AML-193 (cell line): ENCODE measurements around the gene TULP1.
"Not testable (repeated sequence)": the region's sequence is repeated elsewhere in the genome, so short reads cannot be mapped to it uniquely, and the experiment has no call there.

Source experiments
- DNase-seq, 2 experiments: peaks; one replicate each; lab custom pipeline; 2025; lab: John Stamatoyannopoulos, UW

TULP1 gene

GRCh38 chr6:35512740-35513139 lies at the start of gene TULP1:
Gene TULP1, minus strand, starts transcription at chr6:35512896. Its CDS starts 38 bp downstream, at chr6:35512858.
- no peak for DNase-seq

GRCh38 chr6:35562060-35562459 lies 49.4 kb upstream of the TULP1 start:
- no peak for DNase-seq

GRCh38 chr6:35561113-35561512 lies 48.4 kb upstream of the TULP1 start:
- DNase-seq, result no peak

DNA sequence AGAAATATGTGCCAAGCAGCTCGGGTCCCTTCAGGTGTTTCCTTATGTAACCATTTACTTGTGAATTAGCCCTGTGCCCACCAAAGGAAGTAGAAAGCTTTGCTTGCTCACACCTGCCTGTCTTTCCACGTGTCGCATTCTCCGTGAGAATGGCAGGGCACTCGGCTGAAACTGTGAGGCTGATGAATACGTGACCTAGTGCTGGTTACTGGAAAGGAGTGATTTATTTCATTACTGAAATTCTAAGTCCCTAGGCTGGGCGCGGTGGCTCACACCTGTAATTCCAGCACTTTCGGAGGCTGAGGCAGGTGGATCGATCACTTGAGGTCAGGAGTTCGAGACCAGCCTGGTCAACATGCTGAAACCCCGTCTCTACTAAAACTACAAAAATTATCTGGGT lies 45.9 kb upstream of the TULP1 start:
- DNase-seq, result no peak

DNA sequence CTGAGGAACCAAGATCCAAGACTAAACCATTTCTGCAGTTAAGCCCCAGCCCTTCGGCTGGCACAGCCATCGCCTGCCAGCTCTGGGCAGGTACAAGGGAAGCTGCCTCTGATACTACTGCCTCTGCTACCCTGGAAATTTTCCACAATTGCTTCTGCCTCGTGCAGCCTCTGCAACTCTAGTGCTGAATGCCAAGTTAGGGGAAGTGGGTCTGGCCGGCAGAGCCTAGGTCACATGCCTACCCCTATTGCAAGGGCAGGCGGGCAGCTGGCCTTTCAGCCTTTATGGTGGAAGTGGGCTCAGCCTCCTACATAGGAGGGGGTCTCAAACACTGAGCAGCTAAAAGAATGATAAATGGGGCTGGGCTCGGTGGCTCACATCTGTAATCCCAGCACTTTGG lies 44.5 kb upstream of the TULP1 start:
- no peak for DNase-seq

DNA sequence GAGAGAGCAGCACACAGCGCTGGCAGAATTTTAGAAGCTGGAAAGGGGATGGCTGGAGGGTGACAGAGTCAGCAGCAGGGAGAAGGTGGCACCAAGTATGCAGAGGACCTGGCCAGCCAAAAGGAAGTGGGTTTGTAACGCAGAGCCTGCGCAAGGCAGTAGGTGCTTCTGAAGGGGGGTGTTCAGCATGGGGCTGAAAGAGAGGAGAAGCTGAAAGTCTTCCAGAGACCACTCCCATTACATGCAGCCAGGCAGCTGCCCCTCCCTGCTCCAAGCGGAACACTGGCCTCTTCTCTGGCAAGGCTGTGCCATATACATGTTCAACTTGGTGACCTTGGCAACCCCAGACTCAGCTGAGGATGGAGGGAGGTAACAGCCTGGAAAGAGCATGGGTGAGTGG lies 42.1 kb upstream of the TULP1 start:
- no peak for DNase-seq

DNA sequence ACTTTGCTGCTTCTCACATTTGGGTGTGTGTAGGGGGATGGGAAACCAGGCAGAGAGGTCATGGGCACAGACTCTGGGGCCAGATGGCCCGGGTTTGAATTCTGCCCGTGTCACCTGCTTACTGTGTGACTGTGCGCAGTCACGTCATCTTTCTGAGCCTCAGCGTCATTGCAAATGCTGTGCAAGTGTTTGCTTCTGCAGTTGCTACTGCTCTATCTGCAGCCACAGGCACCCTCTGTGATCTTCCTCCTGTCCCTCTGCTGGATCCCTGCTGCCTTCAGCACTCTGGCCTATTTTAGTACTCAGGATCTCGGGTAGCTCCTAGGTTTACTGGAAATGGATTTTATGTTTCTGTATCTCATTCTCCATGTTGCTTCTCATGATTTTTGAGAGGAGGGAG lies 40.6 kb upstream of the TULP1 start:
- no peak for DNase-seq

- peak; percentile 68 to 77 for DNase-seq
Measured at GRCh38 chr6:35552285-35552917, 39.7 kb upstream of the TULP1 start.

DNA sequence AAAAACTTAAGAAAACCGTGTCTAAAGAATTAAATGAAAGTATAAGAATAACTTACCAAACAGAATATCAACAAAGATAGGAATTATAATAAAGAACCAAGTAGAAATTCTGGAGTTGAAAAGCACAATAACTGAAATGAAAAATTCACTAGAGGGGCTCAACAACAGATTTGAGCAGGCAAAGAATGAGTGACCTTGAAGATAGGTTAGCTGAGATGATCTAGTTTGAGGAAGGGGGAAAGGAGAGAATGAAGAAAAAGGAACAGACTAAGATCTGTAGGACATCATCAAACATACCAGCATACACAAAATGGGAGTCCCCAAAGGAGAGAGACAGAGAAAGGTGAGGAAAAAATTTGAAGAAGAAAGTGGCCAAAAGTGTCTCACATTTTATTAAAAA lies 37.7 kb upstream of the TULP1 start:
- no peak for DNase-seq

- DNase-seq, result no peak
Measured at GRCh38 chr6:35547676-35548075, 35.0 kb upstream of the TULP1 start.

GRCh38 chr6:35544769-35545361 lies 32.2 kb upstream of the TULP1 start:
- no peak for DNase-seq

DNA sequence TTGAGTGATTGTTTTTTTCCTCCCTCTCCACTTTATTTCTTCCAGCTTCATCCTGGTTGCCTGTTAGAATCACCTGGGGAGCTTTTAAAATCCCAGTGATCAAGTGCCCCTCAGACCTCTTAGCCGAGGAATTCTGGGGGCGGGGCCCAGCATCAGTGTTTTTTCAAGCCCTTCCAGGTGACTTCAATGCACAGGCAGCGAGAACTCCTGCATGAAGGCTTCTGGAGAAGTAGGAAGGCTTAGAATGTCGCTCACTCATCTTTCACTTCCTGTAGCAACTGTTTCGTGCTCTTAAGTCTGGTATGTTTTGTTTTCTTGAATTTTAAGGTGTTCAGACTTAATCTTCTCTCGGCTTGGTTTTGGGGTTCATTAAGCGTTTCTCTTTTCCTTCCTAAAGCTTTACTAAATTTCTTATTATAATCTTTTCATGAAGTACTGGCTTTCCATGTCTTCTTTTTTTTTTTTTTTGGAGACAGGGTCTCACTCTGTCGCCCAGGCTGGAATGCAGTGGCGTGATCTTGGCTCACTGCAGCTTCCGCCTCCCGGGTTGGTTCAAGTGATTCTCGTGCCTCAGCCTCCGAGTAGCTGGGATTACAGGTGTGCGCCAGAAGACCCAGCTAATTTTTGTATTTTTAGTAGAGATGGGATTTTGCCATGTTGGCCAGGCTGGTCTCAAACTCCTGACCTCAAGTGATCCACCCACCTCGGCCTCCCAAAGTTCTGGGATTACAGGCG lies 30.9 kb upstream of the TULP1 start:
- no peak for DNase-seq

- no peak for DNase-seq
Measured at GRCh38 chr6:35541836-35542235, 29.1 kb upstream of the TULP1 start.

GRCh38 chr6:35539223-35539622 lies 26.5 kb upstream of the TULP1 start:
- DNase-seq, result no peak

DNA sequence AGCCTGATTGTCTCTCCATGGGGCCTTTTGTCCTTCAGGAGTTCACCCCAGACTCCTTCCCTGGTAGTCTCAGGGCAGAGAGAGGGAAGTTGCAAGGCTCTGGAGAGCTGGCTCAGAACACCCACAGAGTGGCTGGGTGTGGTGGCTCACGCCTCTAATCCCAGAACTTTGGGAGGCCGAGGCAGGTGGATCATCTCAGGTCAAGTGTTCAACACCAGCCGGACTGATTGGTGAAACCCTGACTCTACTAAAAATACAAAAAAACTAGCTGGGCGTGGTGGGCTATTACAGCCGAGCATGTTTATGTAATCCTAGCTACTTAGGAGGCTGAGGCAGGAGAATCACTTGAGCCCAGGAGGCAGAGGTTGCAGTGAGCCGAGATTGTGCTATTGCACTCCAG lies 23.2 kb upstream of the TULP1 start:
- not testable (repeated sequence) for DNase-seq

GRCh38 chr6:35534407-35535170 lies 21.9 kb upstream of the TULP1 start:
- DNase-seq, result no peak

DNA sequence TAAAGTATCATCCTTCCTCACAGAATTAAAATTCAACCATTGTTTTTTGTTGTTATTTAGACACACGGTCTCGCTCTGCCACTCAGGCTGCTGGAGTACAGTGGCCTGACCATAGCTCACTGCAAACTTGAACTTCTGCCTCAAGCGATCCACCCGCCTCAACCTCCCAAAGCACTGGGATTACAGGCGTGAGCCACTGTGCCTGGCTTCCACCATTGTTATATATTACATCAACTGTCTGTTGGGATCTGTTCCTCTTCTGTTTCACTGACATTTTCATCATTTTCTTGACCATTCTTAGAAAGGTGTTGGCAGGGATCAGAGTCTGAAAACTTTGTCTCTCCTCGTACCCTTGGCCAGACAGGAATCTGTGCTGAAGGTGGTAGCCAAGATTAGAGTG lies 21.3 kb upstream of the TULP1 start:
- DNase-seq, result no peak

GRCh38 chr6:35532126-35532525 lies 19.4 kb upstream of the TULP1 start:
- DNase-seq, result no peak

- DNase-seq, result no peak
Measured at GRCh38 chr6:35524380-35525020, 11.8 kb upstream of the TULP1 start.

DNA sequence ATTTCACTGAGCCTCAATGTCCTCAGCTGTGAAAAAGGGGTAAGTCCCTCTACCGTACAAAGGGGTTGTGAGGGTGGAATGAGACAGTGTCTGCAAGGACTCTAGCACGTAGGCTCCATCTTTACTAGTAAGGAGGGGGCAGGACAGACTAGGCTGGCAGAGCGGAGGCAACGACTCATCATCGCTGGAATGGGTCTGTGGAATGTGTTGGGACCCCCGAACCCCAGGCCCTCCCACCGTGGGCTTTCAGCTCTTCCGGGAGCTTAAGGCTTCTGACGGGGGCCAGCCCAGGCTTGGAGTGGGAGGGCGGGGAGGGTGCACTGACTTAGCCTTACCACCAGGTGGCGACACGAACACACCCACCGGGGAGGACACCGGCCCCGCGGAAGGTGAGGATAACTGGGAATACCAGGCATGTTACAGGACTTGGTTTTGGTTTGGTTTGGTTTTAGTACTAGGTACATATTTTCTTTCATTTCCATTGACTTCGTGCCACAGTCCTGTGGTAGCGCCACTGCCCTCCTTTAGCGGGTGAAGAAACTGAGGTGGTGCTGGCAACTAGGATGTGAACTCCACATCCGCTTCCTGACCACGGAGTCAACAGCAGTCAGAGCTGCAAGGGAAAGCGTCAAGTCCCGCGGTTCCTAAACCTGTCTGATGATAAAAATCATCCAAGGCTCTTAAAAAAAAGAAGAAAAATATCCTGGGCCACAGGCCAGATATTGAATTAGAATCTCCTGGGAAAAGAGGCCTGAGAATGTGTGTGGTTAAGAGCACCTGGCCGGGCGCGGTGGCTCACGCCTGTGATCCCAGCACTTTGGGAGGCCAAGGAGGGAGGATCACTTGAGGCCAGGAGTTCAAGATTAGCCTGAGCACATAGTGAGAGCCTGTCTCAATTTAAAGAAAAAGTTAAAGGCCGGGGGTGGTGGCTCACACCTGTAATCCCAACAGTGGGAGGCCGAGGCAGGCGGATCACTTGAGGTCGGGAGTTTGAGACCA lies 10.3 kb upstream of the TULP1 start:
- DNase-seq, result peak; percentile 28 to 49

DNA sequence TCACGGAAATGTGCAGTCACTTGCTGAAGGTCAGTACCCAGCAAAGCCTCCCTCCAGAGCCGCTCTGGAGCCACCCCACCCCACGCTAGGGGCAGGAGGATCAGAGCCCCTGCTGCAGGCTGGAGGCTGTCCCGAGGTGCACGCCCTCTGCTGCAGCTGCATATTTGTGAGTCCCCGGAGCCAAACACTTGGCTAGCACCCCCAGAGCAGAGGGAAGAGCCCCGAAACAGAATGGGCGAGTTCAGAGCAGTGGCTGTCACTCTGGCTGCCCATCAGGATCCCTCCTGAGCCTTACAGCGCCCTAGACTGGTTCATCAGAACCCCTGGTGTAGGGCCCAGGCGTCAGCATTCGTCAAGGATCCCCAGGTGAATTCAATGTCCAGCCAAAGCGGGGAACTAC lies 9.5 kb upstream of the TULP1 start:
- no peak for DNase-seq
